Fibroblast of skin of scalp (primary cell): ENCODE measurements around the gene UROC1.

ENCODE experiments used
- DNase-seq: peaks from one replicate; pipeline ENCODE4 v3.0.0-alpha.2; 2013

Gene UROC1

GRCh38 chr3:126494204-126494969 lies 23.2 kb downstream of the UROC1 start:
- DNase-seq: no peak

GRCh38 chr3:126493739-126494138 lies 23.8 kb downstream of the UROC1 start:
- DNase-seq: no peak

GRCh38 chr3:126493051-126493450 lies 24.5 kb downstream of the UROC1 start:
- DNase-seq: no peak

GRCh38 chr3:126491221-126492013 lies 26.2 kb downstream of the UROC1 start:
- no peak for DNase-seq

- no peak for DNase-seq
Measured at GRCh38 chr3:126490619-126491018, 27.0 kb downstream of the UROC1 start.

- DNase-seq: no peak
Measured at GRCh38 chr3:126488886-126489569, 28.5 kb downstream of the UROC1 start.

- no peak for DNase-seq
Measured at GRCh38 chr3:126488185-126488584, 29.4 kb downstream of the UROC1 start.

GRCh38 chr3:126487151-126487771 lies 30.3 kb downstream of the UROC1 start:
- no peak for DNase-seq

- DNase-seq: peak; percentile 7
Measured at GRCh38 chr3:126486360-126486847, 31.2 kb downstream of the UROC1 start.

- DNase-seq: no peak
Measured at GRCh38 chr3:126485956-126486355, 31.6 kb downstream of the UROC1 start.

- DNase-seq: no peak
Measured at GRCh38 chr3:126485176-126485897, 32.2 kb downstream of the UROC1 start.

- no peak for DNase-seq
Measured at GRCh38 chr3:126484662-126485061, 32.9 kb downstream of the UROC1 start.

- no peak for DNase-seq
Measured at GRCh38 chr3:126484148-126484547, 33.4 kb downstream of the UROC1 start.

- DNase-seq: no peak
Measured at GRCh38 chr3:126483321-126483761, 34.2 kb downstream of the UROC1 start.

- no peak for DNase-seq
Measured at GRCh38 chr3:126482503-126483255, 34.9 kb downstream of the UROC1 start.

GRCh38 chr3:126481808-126482502 lies 35.6 kb downstream of the UROC1 start:
- DNase-seq: no peak

- no peak for DNase-seq
Measured at GRCh38 chr3:126480861-126481260, 36.7 kb downstream of the UROC1 start.

- no peak for DNase-seq
Measured at GRCh38 chr3:126480206-126480605, 37.4 kb downstream of the UROC1 start.

GRCh38 chr3:126479642-126480041 lies 37.9 kb downstream of the UROC1 start:
- no peak for DNase-seq

GRCh38 chr3:126478581-126479310 lies 38.8 kb downstream of the UROC1 start:
- no peak for DNase-seq
